NB4 (cell line): ENCODE measurements around the gene CHERP.

Experiments
- MYC ChIP-seq: IDR thresholded peaks from 2 replicates; pipeline ENCODE4 v1.6.1; 2011; ENCODE audit warnings: low read depth, low read length
- POLR2A ChIP-seq: IDR thresholded peaks from 2 replicates; pipeline ENCODE4 v1.6.1; 2011; ENCODE audit warnings: mild to moderate bottlenecking; ENCODE audit not compliant: insufficient read length; ENCODE audit errors: extremely low read depth
- TF ChIP-seq, protein P1 (sequence below): IDR thresholded peaks from one replicate; pipeline ENCODE4 v1.5.1; 2012; ENCODE audit warnings: low read depth, low read length
- TF ChIP-seq, protein P2 (sequence below): IDR thresholded peaks from 2 replicates; pipeline ENCODE4 v1.6.1; 2011; ENCODE audit warnings: low read depth, low read length

DNA sequence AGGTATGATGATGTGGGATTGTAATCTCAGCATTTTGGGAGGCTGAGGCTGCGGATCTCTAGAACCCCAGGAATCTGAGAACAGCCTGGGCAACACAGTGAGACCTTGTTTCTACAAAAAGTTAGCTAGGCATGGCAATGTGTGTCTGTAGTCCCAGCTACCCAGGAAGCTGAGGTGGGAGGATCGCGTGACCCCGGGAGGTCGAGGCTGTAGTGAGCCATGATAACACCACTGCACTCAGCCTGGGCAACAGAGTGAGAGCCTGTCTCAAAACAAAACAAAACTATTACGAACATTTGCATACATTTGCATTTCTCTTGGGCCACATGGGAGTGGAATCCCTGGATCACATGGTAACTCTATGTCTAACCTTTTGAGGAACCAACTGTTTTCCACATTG is 44.4 kb downstream of the CHERP start:
- TF ChIP-seq, protein P1, sequence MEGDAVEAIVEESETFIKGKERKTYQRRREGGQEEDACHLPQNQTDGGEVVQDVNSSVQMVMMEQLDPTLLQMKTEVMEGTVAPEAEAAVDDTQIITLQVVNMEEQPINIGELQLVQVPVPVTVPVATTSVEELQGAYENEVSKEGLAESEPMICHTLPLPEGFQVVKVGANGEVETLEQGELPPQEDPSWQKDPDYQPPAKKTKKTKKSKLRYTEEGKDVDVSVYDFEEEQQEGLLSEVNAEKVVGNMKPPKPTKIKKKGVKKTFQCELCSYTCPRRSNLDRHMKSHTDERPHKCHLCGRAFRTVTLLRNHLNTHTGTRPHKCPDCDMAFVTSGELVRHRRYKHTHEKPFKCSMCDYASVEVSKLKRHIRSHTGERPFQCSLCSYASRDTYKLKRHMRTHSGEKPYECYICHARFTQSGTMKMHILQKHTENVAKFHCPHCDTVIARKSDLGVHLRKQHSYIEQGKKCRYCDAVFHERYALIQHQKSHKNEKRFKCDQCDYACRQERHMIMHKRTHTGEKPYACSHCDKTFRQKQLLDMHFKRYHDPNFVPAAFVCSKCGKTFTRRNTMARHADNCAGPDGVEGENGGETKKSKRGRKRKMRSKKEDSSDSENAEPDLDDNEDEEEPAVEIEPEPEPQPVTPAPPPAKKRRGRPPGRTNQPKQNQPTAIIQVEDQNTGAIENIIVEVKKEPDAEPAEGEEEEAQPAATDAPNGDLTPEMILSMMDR: no peak
- TF ChIP-seq, protein P2, sequence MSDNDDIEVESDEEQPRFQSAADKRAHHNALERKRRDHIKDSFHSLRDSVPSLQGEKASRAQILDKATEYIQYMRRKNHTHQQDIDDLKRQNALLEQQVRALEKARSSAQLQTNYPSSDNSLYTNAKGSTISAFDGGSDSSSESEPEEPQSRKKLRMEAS: no peak
- no peak for TF ChIP-seq POLR2A
- TF ChIP-seq MYC: no peak
